Ishikawa (cell line): ENCODE measurements around the gene CRB1.

Experiments used
- CEBPB ChIP-seq: IDR thresholded peaks from 2 replicates; pipeline ENCODE4 v1.6.1; 2012
- CREB1 ChIP-seq: IDR thresholded peaks from 2 replicates; pipeline ENCODE4 v1.6.1; 2012; ENCODE audit warnings: low read depth
- EGR1 ChIP-seq: IDR thresholded peaks from 2 replicates; pipeline ENCODE4 v1.6.1; 2012
- EP300 ChIP-seq: IDR thresholded peaks from 2 replicates; pipeline ENCODE4 v1.6.1; 2012; ENCODE audit warnings: borderline replicate concordance
- FOXM1 ChIP-seq: IDR thresholded peaks from 2 replicates; pipeline ENCODE4 v1.6.1; 2012; ENCODE audit warnings: low read depth, borderline replicate concordance
- MAX ChIP-seq: IDR thresholded peaks from 2 replicates; pipeline ENCODE4 v1.6.1; 2012
- NFIC ChIP-seq: IDR thresholded peaks from 2 replicates; pipeline ENCODE4 v1.6.1; 2012
- RAD21 ChIP-seq: IDR thresholded peaks from 2 replicates; pipeline ENCODE4 v1.6.1; 2012; ENCODE audit warnings: low read depth
- REST ChIP-seq: IDR thresholded peaks from 2 replicates; pipeline ENCODE4 v1.6.1; 2012; ENCODE audit warnings: low read depth, mild to moderate bottlenecking
- TAF1 ChIP-seq: IDR thresholded peaks from 2 replicates; pipeline ENCODE4 v1.6.1; 2012; ENCODE audit warnings: low read depth, mild to moderate bottlenecking
- TCF12 ChIP-seq: IDR thresholded peaks from 2 replicates; pipeline ENCODE4 v1.6.1; 2012; ENCODE audit warnings: low read depth
- TEAD4 ChIP-seq: IDR thresholded peaks from 2 replicates; pipeline ENCODE4 v1.6.1; 2012
- USF1 ChIP-seq: IDR thresholded peaks from 2 replicates; pipeline ENCODE4 v1.6.1; 2012
- YY1 ChIP-seq: IDR thresholded peaks from 2 replicates; pipeline ENCODE4 v1.6.1; 2012; ENCODE audit warnings: low read depth
- ZBTB7A ChIP-seq: IDR thresholded peaks from 2 replicates; pipeline ENCODE4 v1.6.1; 2012; ENCODE audit warnings: low read depth

Gene CRB1

GRCh38 chr1:197462539-197462938 is 194.5 kb downstream of the CRB1 start:
- no peak for TF ChIP-seq REST
- no peak for TF ChIP-seq YY1
- TF ChIP-seq USF1 = no peak
- TF ChIP-seq CEBPB = no peak
- TF ChIP-seq EP300 = no peak
- TF ChIP-seq TCF12 = no peak
- no peak for TF ChIP-seq FOXM1
- no peak for TF ChIP-seq NFIC
- TF ChIP-seq RAD21 = no peak
- no peak for TF ChIP-seq EGR1
- no peak for TF ChIP-seq CREB1
- no peak for TF ChIP-seq ZBTB7A
- TF ChIP-seq TAF1 = no peak
- no peak for TF ChIP-seq MAX
- TF ChIP-seq TEAD4 = no peak

GRCh38 chr1:197463142-197463541 is 195.1 kb downstream of the CRB1 start:
- TF ChIP-seq RAD21 = no peak

- TF ChIP-seq REST (no peak), ZBTB7A (no peak), TEAD4 (no peak), TCF12 (no peak), CREB1 (no peak), EGR1 (no peak), MAX (no peak), FOXM1 (no peak), NFIC (no peak), CEBPB (no peak), EP300 (no peak), USF1 (no peak)
These were observed 196.0 kb downstream of the CRB1 start for GRCh38 chr1:197464044-197464443.

GRCh38 chr1:197465528-197466327 is 197.7 kb downstream of the CRB1 start:
- no peak for TF ChIP-seq REST
- no peak for TF ChIP-seq TCF12
- TF ChIP-seq CREB1 = no peak
- TF ChIP-seq NFIC = no peak
- no peak for TF ChIP-seq USF1
- TF ChIP-seq FOXM1 = no peak
- TF ChIP-seq EGR1 = no peak
- no peak for TF ChIP-seq YY1
- TF ChIP-seq ZBTB7A = no peak
- no peak for TF ChIP-seq TAF1
- TF ChIP-seq RAD21 = no peak
- no peak for TF ChIP-seq EP300
- TF ChIP-seq TEAD4 = no peak
